Spleen (tissue), 11 donors: ENCODE data around the gene NAT10. TPM values are rescaled to one million over a fixed set of nuclear protein-coding genes. Genes with fewer than 3 reads are reported as not detected.

ENCODE experiments used
- DNase-seq: peaks from one replicate; pipeline ENCODE4 v3.0.0-alpha.2; 2020
- H3K27ac ChIP-seq, 8 donors: fragments of 200-600 bp; sonication (generic) in 7 of 8; 1 replicate in 4 of 8; 2 replicates in 4 of 8; pipeline versions ENCODE4 v1.5.0 to v1.8.0; 2016 to 2021; ENCODE audit warnings: inconsistent platforms in 4 of 8, mild to moderate bottlenecking in 4 of 8, moderate library complexity in 1 of 8
- H3K27me3 ChIP-seq, 7 donors: fragments of 200-600 bp; sonication (generic) in 6 of 7; replicated peaks in 1 of 7; 1 replicate in 4 of 7; 2 replicates in 3 of 7; pipeline versions ENCODE4 v1.5.0 to v1.8.0; 2016 to 2021; ENCODE audit warnings: inconsistent platforms in 3 of 7, mild to moderate bottlenecking in 1 of 7
- H3K36me3 ChIP-seq, 6 donors: fragments of 200-600 bp; sonication (generic) in 5 of 6; 1 replicate in 4 of 6; 2 replicates in 2 of 6; pipeline versions ENCODE4 v1.5.0 to v1.8.0; 2016 to 2021; ENCODE audit warnings: inconsistent platforms in 2 of 6
- H3K4me1 ChIP-seq, 6 donors: fragments of 200-600 bp; sonication (generic) in 5 of 6; 1 replicate in 3 of 6; 2 replicates in 3 of 6; pipeline versions ENCODE4 v1.5.0 to v1.8.0; 2016 to 2021; ENCODE audit warnings: inconsistent platforms in 3 of 6
- H3K4me3 ChIP-seq, 8 donors: fragments of 200-600 bp; sonication (generic) in 7 of 8; 1 replicate in 4 of 8; 2 replicates in 4 of 8; pipeline versions ENCODE4 v1.5.0 to v1.8.0; 2016 to 2021; ENCODE audit warnings: inconsistent platforms in 4 of 8, mild to moderate bottlenecking in 4 of 8, moderate library complexity in 2 of 8
- H3K9me3 ChIP-seq, 8 donors: fragments of 200-600 bp; sonication (generic) in 7 of 8; 1 replicate in 4 of 8; 2 replicates in 4 of 8; pipeline versions ENCODE4 v1.5.0 to v1.8.0; 2016 to 2021; ENCODE audit warnings: inconsistent platforms in 4 of 8
- POLR2A ChIP-seq, 3 donors: fragments of 450-650 bp; IDR thresholded peaks; one replicate each; pipeline ENCODE4 v1.5.1; 2017; ENCODE audit warnings: antibody characterized with exemption in 3 of 3, mild to moderate bottlenecking in 1 of 3
- POLR2AphosphoS5 ChIP-seq, 3 donors: sonication (generic); formaldehyde crosslinking; IDR thresholded peaks; one replicate each; pipeline ENCODE4 v1.5.1; 2017; ENCODE audit warnings: antibody characterized with exemption in 3 of 3
- WGBS, 5 donors: extraction: QIAGEN DNeasy Blood & Tissue Kit in 3 of 5; methylation state at CpG; one replicate each; pipeline versions ENCODE4 v1.1.5 to v1.1.7; 2013 to 2018; 5-methylcytosine and 5-hydroxymethylcytosine counted together
- intact Hi-C: fragments of 100-400 bp; cut with DNase I; formaldehyde crosslinking; loops from one replicate; pipeline ENCODE4 v1.15.0; 2023; ENCODE audit warnings: low total_unique reads
- polyA plus RNA-seq, 3 donors: library from polyadenylated mRNA; stranded (reverse); fragments of 200-250 nt; gene quantifications; one replicate each; pipeline ENCODE4 v1.2.1, GENCODE V29; 2013
- total RNA-seq, 7 donors: library from RNA; depleted of rRNA in 3 of 7; stranded (reverse); fragments of >200 nt in 3 of 7; fragmentation: NEBNext Ultra II Directional in 4 of 7; extraction: Animal tissue kit (Norgen Biotek cat#: 25700) in 4 of 7; gene quantifications; one replicate each; pipeline versions ENCODE4 v1.1.0 to v1.2.1, GENCODE V29; 2016 to 2021
- TF ChIP-seq, protein P1 (sequence below), 11 experiments: fragments of 200-600 bp in 7 of 11; fragments of 450-650 bp in 4 of 11; sonication (generic) in 4 of 11; IDR thresholded peaks in 8 of 11; conservative IDR thresholded peaks in 3 of 11; 1 replicate in 7 of 11; 2 replicates in 4 of 11; pipeline versions ENCODE4 v1.4.0 to v1.8.0; 2016 to 2021; ENCODE audit warnings: antibody characterized with exemption in 11 of 11, inconsistent platforms in 4 of 11, mild to moderate bottlenecking in 1 of 11
- donor health status: healthy with polysubstance abuse.
- donor health status: DM: no; HTN: no; CAD: no; lungs with moderate emphysema.
- donor health status: DM: no; HTN: no; CAD: no.
- donor health status: Bipolar disorder and iron deficiency.
- donor health status: healthy.
- donor health status: DM: no; HTN: no; CAD: no.
- donor health status: DM: yes; HTN: yes; CAD: no.

The NAT10 gene
- total and polyA plus RNA-seq, 10 donors: 27.6 to 64.5 (median 38.3) TPM

DNA sequence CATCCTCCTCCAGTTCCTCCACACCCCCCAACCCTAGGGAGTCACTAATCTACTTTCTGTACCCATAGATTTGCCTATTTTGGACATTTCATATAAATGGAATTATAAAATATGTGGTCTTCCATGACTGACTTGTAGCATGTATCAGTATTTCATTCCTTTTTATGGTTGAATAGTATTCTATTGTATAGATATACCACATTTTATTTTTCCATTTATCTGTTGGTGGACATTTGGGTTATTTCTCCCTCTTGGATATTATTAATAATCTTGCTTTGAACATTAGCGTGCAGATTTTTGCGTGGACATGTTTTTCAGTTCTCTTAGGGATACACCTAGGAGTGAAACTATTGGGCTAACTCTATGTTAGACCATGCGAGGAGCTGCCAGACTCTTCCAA lies 23.4 kb downstream of the NAT10 start:
- TF ChIP-seq, protein P1, sequence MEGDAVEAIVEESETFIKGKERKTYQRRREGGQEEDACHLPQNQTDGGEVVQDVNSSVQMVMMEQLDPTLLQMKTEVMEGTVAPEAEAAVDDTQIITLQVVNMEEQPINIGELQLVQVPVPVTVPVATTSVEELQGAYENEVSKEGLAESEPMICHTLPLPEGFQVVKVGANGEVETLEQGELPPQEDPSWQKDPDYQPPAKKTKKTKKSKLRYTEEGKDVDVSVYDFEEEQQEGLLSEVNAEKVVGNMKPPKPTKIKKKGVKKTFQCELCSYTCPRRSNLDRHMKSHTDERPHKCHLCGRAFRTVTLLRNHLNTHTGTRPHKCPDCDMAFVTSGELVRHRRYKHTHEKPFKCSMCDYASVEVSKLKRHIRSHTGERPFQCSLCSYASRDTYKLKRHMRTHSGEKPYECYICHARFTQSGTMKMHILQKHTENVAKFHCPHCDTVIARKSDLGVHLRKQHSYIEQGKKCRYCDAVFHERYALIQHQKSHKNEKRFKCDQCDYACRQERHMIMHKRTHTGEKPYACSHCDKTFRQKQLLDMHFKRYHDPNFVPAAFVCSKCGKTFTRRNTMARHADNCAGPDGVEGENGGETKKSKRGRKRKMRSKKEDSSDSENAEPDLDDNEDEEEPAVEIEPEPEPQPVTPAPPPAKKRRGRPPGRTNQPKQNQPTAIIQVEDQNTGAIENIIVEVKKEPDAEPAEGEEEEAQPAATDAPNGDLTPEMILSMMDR (IDR thresholded peaks at IDR 0.05 in 8 of 11, conservative IDR thresholded peaks at IDR 0.05 in 3 of 11): no peak
- no peak for TF ChIP-seq POLR2AphosphoS5 (IDR thresholded peaks at IDR 0.05)
- no peak for TF ChIP-seq POLR2A (IDR thresholded peaks at IDR 0.05)
- H3K36me3 ChIP-seq: peaks cover 10 to 100% (median 92%) of the 10 kb centered on the region in 6 donors
- no peaks in the 10 kb centered on the region for H3K9me3 ChIP-seq
- H3K4me3 ChIP-seq: no peak overlapping the region
- H3K27ac ChIP-seq: no peak overlapping the region
- 97 to 100% (median 98%) methylated on average over 3 of the region's 3 CpGs for WGBS, 5 donors
- no peak for DNase-seq
- H3K4me1 ChIP-seq: no peaks in the 10 kb centered on the region
- intact Hi-C loops: no loop called here
- no peaks in the 10 kb centered on the region for H3K27me3 ChIP-seq

DNA sequence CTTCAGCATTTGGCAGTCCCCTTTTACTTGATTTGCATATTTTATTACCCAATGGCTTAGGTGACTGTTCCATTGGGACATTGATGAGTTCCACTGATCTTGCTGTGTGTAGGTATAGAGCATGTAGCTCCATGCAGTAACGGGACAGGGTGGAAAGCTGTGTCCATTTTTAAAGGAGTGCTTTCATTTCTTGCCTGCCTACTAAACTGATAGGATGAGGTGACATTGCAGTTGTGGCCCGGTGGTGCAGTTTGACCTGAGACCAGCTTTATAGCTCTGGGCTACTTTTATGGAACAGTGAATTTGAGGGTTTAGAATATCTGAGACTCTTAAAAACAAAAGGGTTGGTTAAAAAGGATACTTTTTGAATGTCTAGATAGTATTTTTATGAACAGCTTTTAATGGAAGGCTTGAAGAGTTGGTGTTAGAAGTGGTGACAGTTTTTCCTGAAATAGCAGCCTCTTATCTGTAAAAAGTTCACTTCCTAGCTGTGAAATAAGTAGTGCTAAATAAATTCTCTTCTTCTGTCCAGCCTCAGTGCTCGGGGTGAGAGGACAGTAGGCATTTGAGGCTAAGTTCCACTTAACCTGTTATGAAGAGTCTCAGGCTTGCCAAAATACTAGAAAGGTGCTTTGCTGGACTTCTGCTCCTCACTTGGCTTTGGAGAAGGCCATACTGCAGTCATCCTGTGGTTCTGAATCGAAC lies 27.0 kb downstream of the NAT10 start:
- peaks cover under 1 to 100% (median 92%) of the 10 kb centered on the region in 6 donors for H3K36me3 ChIP-seq

DNA sequence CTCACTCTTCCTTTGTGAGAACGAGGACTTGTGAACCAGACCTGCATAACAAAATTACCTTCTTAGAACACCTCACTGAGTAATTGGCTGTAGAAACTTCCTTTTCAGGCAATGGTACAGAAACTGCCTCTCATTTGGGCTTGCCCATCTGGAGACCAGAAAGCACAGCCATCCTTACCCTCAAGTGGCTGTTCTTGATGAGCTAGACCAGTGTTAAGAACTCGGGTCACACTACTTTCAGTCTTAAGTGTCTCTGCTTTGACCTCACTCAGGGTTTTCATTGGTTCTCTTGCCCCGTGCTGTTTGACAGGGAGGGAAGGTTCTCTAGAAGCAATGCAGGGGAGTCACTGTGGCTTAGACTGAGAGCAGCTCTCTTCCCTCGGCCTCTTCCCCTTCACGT lies 29.3 kb downstream of the NAT10 start:
- no peak overlapping the region for H3K27ac ChIP-seq
- 69 to 84% (median 78%) methylated on average over 5 of the region's 5 CpGs for WGBS, 5 donors
- intact Hi-C loops: no loop called here
- no peak overlapping the region for H3K4me3 ChIP-seq
- H3K27me3 ChIP-seq: no peaks in the 10 kb centered on the region
- peaks cover 0 to 100% (median 97%) of the 10 kb centered on the region in 6 donors for H3K36me3 ChIP-seq
- DNase-seq: no peak
- TF ChIP-seq POLR2AphosphoS5 (IDR thresholded peaks at IDR 0.05) (no peak), POLR2A (IDR thresholded peaks at IDR 0.05) (no peak)
- TF ChIP-seq, protein P1 (IDR thresholded peaks at IDR 0.05 in 8 of 11, conservative IDR thresholded peaks at IDR 0.05 in 3 of 11): no peak
- no peaks in the 10 kb centered on the region for H3K9me3 ChIP-seq
- H3K4me1 ChIP-seq: no peaks in the 10 kb centered on the region

More for the DNA sequence above, 27.0 kb downstream of the NAT10 start:
- H3K27ac ChIP-seq: no peak overlapping the region
- WGBS, 5 donors: 92 to 97% (median 96%) methylated on average over 4 of the region's 4 CpGs
- H3K9me3 ChIP-seq: no peaks in the 10 kb centered on the region
- no peak for DNase-seq
- H3K4me3 ChIP-seq: no peak overlapping the region
- no peaks in the 10 kb centered on the region for H3K4me1 ChIP-seq
- H3K27me3 ChIP-seq: no peaks in the 10 kb centered on the region
- intact Hi-C loops: no loop called here
- TF ChIP-seq POLR2AphosphoS5 (IDR thresholded peaks at IDR 0.05) (no peak), POLR2A (IDR thresholded peaks at IDR 0.05) (no peak)
- TF ChIP-seq, protein P1 (IDR thresholded peaks at IDR 0.05 in 8 of 11, conservative IDR thresholded peaks at IDR 0.05 in 3 of 11): no peak

DNA sequence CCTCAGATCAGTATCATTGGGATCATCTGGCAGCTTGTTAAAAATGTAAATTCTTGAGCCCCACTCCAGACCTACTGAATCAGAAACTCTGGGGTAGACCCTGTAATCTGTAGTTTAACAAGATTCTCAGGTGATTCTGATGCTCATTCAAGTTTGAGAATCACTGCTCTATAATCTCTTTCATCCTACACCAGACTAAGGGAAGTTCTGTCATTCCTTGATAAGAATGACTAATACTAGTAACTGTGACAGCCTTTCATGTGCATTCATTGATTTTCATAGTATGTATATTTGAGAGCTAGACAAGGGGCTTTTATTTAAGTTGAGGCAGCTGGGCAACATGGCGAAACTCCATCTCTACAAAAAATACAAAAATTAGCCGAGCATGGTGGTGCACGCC lies 30.0 kb downstream of the NAT10 start:
- no peaks in the 10 kb centered on the region for H3K9me3 ChIP-seq
- H3K4me3 ChIP-seq: no peak overlapping the region
- no peaks in the 10 kb centered on the region for H3K4me1 ChIP-seq
- intact Hi-C loops: no loop called here
- no peak overlapping the region for H3K27ac ChIP-seq
- H3K27me3 ChIP-seq: no peaks in the 10 kb centered on the region
- no peak for DNase-seq
- TF ChIP-seq, protein P1 (IDR thresholded peaks at IDR 0.05 in 8 of 11, conservative IDR thresholded peaks at IDR 0.05 in 3 of 11): no peak
- no peak for TF ChIP-seq POLR2A (IDR thresholded peaks at IDR 0.05)
- no peak for TF ChIP-seq POLR2AphosphoS5 (IDR thresholded peaks at IDR 0.05)
- peaks cover 0 to 100% (median 99%) of the 10 kb centered on the region in 6 donors for H3K36me3 ChIP-seq
- 75 to 98% (median 91%) methylated on average over 3 of the region's 3 CpGs for WGBS, 5 donors
